ENCODE data around the gene BMP8B.

DNA sequence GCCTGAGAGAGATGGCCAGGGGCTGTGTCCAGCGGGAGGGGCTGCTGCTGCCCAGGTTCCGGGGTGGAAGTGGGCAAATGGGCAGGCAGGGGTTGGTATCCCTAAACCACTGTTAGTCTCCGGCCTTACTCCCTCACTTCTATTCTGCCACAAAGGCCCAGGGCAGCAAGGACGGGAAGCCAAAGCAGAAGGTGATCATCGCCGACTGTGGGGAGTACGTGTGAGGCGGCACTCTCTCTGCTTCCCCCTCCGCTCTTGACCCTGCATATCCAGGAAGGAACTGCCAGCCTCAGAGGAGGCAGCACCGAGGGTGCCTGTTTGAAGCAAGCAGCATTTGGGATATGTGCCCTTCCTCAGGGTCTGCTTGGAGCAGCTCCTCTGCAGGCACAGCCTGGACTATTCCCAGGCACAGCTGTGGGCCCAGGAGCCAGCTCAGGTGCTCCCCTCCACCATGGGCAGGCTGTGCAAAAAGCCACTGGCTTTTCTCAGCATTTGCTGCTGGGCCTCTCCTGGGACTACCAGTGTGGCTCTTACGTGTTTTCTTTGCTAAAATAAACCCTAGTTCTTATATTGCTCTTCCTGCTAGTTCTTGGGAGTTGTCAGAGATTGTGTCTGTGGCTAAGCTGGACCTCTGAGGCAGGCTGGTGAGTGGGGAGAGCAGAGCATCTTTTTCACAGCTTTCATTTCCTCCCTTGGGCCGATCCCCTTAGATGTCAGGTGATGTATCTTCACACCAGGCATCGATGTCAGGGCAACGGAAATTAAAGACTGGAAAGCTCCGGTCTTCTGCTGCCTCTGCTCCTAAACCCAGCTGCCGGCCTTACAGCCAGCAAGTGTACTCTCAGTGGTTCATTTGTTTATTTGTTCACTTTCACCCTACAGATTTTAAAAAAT is 35.3 kb downstream of the BMP8B start:
- TF ChIP-seq POLR2A (IDR thresholded peaks at IDR 0.05), result no peak
- TF ChIP-seq, protein P1, sequence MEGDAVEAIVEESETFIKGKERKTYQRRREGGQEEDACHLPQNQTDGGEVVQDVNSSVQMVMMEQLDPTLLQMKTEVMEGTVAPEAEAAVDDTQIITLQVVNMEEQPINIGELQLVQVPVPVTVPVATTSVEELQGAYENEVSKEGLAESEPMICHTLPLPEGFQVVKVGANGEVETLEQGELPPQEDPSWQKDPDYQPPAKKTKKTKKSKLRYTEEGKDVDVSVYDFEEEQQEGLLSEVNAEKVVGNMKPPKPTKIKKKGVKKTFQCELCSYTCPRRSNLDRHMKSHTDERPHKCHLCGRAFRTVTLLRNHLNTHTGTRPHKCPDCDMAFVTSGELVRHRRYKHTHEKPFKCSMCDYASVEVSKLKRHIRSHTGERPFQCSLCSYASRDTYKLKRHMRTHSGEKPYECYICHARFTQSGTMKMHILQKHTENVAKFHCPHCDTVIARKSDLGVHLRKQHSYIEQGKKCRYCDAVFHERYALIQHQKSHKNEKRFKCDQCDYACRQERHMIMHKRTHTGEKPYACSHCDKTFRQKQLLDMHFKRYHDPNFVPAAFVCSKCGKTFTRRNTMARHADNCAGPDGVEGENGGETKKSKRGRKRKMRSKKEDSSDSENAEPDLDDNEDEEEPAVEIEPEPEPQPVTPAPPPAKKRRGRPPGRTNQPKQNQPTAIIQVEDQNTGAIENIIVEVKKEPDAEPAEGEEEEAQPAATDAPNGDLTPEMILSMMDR (IDR thresholded peaks at IDR 0.05), result no peak

Measured in heart left ventricle (tissue), 13 donors.